IgD-negative memory B cell (primary cell): Measurements from ENCODE around the gene CLDN24. TPM values are rescaled to one million over a fixed set of nuclear protein-coding genes. Genes with fewer than 3 reads are reported as not detected.

Experiments used
- H3K27ac Mint-ChIP-seq, 3 donors: one replicate each; pipeline ENCODE4 v1.8.0; 2020 to 2022; ENCODE audit warnings: mild to moderate bottlenecking in 3 of 3, mixed read lengths in 3 of 3, moderate library complexity in 1 of 3
- H3K27me3 Mint-ChIP-seq: one replicate; pipeline ENCODE4 v1.8.0; 2021; ENCODE audit warnings: mixed read lengths
- H3K36me3 Mint-ChIP-seq: one replicate; pipeline ENCODE4 v1.8.0; 2020; ENCODE audit warnings: mild to moderate bottlenecking, mixed read lengths
- H3K4me1 Mint-ChIP-seq, 3 donors: one replicate each; pipeline ENCODE4 v1.8.0; 2020 to 2022; ENCODE audit warnings: mixed read lengths in 3 of 3, mild to moderate bottlenecking in 1 of 3
- H3K4me3 Mint-ChIP-seq, 4 donors: one replicate each; pipeline ENCODE4 v1.8.0; 2020 to 2022; ENCODE audit warnings: mild to moderate bottlenecking in 4 of 4, mixed read lengths in 4 of 4, moderate library complexity in 3 of 4
- H3K9me3 Mint-ChIP-seq, 3 donors: one replicate each; pipeline ENCODE4 v1.8.0; 2020 to 2021; ENCODE audit warnings: mixed read lengths in 3 of 3, mild to moderate bottlenecking in 1 of 3
- polyA plus RNA-seq: library from polyadenylated mRNA; unstranded; fragments of 300-500 nt; fragmentation: Illumina TruSeq; gene quantifications from one replicate; pipeline ENCODE4 v1.2.3, GENCODE V29; 2021

CLDN24 gene
- polyA plus RNA-seq, 1 donor from 2014 or later: not detected

DNA sequence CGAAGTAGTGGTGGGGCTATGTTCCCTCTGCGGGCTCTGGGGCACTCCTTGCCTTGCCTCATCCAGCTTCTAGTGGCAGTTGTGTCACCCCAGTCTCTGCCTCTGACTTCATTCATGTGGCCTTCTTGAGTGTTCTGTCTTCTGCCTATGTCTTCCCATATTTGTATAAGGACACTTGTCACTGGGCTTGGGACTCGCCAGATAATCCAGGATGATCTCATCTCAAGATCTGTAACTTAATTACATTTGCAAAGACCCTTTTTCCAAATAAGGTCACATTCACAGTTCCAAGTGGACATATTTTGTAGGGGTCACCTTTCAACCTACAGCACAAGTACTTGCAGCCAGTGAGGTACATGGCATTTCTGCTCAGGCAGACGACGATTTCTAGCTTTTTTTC is 30.3 kb upstream of the CLDN24 start:
- H3K9me3 Mint-ChIP-seq: peaks cover 0 to 6% (median 2%) of the 10 kb centered on the region in 3 donors
- H3K4me1 Mint-ChIP-seq: peaks cover 0 to 3% (median 0%) of the 10 kb centered on the region in 3 donors
- H3K27me3 Mint-ChIP-seq: peaks cover 21% of the 10 kb centered on the region
- no peak overlapping the region for H3K4me3 Mint-ChIP-seq
- H3K36me3 Mint-ChIP-seq: peaks cover 6% of the 10 kb centered on the region
- H3K27ac Mint-ChIP-seq: no peak overlapping the region

DNA sequence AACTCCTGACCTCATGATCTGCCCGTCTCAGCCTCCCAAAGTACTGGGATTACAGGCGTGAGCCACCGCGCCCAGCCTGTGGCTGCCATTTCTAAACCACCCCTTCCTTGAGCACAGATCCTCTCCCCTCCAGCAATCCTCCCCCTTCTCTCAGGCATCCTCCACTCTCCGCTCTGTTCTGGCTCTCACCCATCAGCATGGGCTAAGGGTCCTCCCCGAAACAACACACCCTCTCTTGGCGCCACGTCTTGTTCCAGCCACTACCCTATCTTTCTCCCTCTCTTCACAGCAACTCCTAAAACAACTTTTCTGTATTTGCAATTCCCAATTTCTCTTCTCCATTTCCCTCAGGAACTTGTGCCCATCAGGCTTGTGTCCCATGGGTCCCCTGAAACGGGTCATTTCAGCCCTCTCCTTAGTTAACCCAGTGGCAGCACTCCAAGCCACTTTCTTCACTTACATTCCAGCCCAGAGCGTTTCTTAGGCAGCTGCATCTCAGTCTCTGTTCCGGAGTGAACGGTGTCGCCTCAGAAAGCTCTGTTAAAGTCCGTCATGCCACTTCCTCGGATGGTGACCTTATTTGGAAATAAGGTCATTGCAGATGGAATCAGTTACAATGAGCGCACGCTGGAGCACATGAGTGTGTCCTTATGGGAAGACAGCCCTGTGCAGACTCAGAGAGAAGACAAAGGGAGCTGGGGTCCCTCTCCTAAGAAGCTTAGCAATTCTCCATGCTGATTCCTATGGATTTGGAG is 28.3 kb upstream of the CLDN24 start:
- Mint-ChIP-seq H3K36me3 (peaks cover 5% of the 10 kb centered on the region), H3K9me3 (peaks cover 0 to 6% (median 2%) of the 10 kb centered on the region in 3 donors), H3K4me1 (no peaks in the 10 kb centered on the region), H3K27me3 (peaks cover 24% of the 10 kb centered on the region), H3K4me3 (no peak overlapping the region), H3K27ac (no peak overlapping the region)

DNA sequence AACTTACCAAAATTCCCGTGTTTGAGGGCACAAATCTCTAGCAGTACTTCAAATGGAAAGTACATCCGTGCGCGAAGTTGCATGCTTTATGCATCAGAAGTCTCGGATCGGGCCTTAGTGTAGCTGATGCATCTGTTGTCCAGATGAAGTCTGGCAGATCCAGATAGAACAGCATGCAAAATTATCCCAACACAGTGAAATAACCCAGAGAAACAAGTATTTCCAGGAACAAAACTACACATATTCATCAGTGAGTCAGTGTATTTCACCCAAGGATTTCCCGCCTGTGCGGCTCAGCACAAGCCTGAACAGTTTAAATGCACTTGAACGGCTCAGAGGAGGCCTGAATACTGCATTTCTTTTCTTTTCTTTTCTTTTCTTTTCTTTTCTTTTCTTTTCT is 27.4 kb upstream of the CLDN24 start:
- Mint-ChIP-seq H3K36me3 (peaks cover 5% of the 10 kb centered on the region), H3K27me3 (peaks cover 26% of the 10 kb centered on the region), H3K9me3 (peaks cover 0 to 6% (median 2%) of the 10 kb centered on the region in 3 donors), H3K4me1 (no peaks in the 10 kb centered on the region), H3K27ac (no peak overlapping the region), H3K4me3 (no peak overlapping the region)

DNA sequence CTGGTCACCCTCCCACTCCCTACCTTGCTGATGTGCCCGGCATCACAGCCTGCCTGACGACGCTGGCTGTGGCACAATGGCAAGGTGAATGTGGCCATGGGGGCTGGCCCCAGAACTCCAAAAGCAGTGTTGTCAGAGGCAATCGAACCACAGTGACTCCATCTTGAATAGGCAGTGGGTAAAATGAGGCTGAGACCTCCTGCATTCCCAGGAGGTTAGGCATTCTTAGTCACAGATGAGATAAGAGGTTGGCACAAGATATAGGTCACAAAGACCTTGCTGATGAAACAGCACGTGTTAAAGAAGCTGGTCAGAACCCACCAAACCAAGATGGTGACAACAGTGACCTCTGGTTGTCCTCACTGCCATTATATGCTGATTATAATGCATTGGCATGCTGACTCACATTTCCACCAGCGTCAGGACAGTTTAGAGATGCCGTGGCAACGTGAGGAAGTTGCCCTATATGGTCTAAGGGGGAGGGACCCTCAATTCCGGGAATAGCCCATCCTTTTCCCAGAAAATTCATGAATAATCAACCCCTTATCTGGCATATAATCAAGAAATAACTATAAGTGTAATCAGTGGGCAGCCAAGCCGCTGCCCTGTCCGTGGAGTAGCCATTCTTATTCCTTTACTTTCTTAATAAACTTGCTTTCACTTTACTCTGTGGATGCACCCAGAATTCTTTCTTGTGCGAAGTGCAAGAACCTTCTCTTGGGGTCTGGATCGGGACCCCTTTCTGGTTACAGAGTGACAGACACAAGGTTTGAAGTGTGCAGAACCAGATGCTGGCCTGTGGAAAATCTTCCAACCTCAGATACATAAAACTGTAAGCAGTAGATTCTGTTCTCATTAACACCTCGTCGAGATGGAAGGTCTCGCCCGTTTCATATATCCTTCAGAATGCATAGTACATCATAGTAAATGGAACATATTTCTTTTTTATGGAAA is 26.8 kb upstream of the CLDN24 start:
- H3K27me3 Mint-ChIP-seq: peaks cover 26% of the 10 kb centered on the region
- no peak overlapping the region for H3K27ac Mint-ChIP-seq
- H3K9me3 Mint-ChIP-seq: peaks cover 0 to 6% (median 2%) of the 10 kb centered on the region in 3 donors
- peaks cover 5% of the 10 kb centered on the region for H3K36me3 Mint-ChIP-seq
- H3K4me1 Mint-ChIP-seq: no peaks in the 10 kb centered on the region
- H3K4me3 Mint-ChIP-seq: no peak overlapping the region

DNA sequence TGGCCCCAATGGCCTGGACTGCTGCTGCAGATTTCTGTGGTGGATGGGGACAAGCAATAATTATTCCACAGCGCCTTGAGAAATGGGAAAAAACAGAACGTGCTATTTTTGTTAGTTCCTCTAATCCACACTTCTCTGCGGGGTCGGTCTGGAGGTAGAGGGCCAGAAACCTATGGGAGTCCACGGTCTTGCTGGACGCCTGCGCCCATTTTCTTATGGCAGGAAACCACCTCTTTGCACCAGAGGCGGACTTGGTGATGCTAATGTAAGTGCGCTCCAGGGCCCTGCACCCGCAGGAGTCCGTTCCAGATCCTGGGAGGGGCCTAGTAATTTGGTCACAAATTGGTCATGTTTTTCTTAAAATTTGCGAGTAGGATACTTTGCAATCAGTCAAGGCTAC is 25.9 kb upstream of the CLDN24 start:
- Mint-ChIP-seq H3K4me1 (no peaks in the 10 kb centered on the region), H3K27ac (no peak overlapping the region), H3K27me3 (peaks cover 31% of the 10 kb centered on the region), H3K36me3 (peaks cover 5% of the 10 kb centered on the region), H3K9me3 (peaks cover 0 to 6% (median 2%) of the 10 kb centered on the region in 3 donors), H3K4me3 (no peak overlapping the region)

DNA sequence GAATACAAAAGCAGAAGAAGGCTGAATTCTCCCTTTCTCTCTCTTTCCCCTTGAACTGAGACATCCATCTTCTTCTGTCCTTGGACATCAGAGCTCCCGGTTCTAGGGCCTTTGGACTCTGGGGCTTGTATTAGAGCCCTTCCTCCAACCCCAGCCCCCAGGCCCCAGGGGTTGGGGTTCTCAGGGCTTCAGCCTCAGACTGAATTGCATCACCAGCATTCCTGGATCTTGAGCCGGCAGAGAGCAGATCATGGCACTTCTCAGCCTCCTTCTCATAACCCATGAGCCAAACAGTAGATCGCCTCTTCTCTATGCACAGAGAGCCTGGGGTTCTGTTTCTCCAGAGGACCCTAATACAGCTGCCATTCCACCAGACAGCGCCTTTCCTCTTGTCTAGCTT is 25.3 kb upstream of the CLDN24 start:
- Mint-ChIP-seq H3K4me1 (no peaks in the 10 kb centered on the region), H3K36me3 (peaks cover 5% of the 10 kb centered on the region), H3K4me3 (no peak overlapping the region), H3K9me3 (peaks cover 0 to 6% (median 2%) of the 10 kb centered on the region in 3 donors), H3K27me3 (peaks cover 33% of the 10 kb centered on the region), H3K27ac (no peak overlapping the region)

DNA sequence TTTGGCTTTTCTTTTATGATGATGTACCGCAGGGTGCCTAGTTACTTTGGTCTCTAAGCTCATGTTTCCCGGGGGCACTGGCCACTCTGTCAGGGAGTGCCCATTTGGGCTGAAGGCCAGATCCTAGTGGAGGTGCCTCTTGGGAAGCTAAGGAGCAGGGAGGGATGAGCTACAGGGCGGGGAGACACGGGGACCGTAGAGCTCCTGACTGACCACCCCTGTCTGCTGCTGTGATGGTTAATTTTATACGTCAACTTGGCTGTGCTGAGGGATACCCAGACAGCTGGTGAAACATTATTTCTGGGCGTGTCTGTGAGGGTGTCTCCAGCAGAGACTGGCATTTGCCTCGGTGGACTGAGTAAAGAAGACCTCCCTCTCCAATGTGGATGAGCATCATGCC is 24.9 kb upstream of the CLDN24 start:
- peaks cover 0 to 6% (median 2%) of the 10 kb centered on the region in 3 donors for H3K9me3 Mint-ChIP-seq
- H3K36me3 Mint-ChIP-seq: peaks cover 5% of the 10 kb centered on the region
- no peak overlapping the region for H3K27ac Mint-ChIP-seq
- H3K4me1 Mint-ChIP-seq: no peaks in the 10 kb centered on the region
- H3K4me3 Mint-ChIP-seq: no peak overlapping the region
- peaks cover 32% of the 10 kb centered on the region for H3K27me3 Mint-ChIP-seq

DNA sequence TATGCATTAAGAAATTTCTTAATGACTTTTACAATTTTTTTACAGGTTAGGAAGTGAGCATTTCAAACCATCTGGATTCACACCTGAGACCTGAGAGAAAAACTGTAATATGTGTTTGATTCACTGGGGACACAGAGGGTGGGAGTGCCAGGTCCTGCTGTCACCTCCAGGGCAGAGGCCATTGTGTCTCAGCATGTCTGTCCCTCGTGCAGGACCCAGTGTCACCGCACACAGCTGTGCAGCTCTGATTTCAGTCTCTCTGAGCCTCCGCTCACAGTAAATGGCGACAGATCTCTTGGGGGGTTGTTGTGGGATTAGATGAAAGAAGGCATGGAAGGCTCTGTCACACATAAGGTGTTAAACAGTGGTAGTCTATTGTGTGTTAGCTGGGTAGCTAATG is 23.0 kb upstream of the CLDN24 start:
- no peak overlapping the region for H3K27ac Mint-ChIP-seq

DNA sequence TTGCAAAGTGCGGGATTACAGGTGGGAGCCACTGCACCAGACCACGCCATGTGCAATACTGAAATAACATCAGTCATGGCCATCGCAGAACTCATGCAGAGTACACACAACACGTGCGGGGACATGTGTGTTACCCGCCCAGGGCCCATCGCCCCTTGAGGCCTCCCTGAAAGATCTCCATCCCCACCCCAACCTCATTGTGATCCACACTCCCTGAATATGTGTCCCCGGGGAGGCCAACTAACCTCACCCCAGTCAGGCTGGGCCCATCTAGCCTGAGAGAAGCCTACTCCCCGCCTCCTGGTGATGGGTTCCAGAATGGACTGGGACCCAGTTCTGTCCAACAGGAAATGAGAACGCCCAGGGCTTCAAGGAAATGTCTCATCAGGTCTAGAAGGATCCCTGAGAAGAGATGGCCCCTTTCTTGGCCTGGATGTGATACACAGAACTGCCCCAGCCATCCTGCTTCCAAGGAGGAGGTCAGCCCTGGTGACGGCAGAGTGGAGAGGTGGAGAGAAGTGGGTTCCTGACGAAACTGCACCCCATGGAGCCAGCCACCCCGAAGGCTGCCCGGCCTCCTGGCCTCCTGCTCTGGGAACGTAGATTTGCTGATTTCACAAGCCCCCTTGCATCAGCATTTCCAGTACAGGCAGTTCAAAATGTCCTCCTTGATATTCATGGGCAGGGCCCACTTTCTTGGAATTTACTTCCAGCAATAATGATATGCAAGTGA is 22.5 kb upstream of the CLDN24 start:
- Mint-ChIP-seq H3K9me3 (peaks cover 0 to 1% (median 0%) of the 10 kb centered on the region in 3 donors), H3K27me3 (peaks cover 25% of the 10 kb centered on the region), H3K27ac (no peak overlapping the region), H3K4me1 (no peaks in the 10 kb centered on the region), H3K4me3 (no peak overlapping the region), H3K36me3 (peaks cover 1% of the 10 kb centered on the region)

More for the DNA sequence above, 23.0 kb upstream of the CLDN24 start:
- peaks cover 25% of the 10 kb centered on the region for H3K27me3 Mint-ChIP-seq
- peaks cover 2% of the 10 kb centered on the region for H3K36me3 Mint-ChIP-seq
- H3K4me1 Mint-ChIP-seq: no peaks in the 10 kb centered on the region
- H3K4me3 Mint-ChIP-seq: no peak overlapping the region
- peaks cover under 1 to 1% (median 1%) of the 10 kb centered on the region in 3 donors for H3K9me3 Mint-ChIP-seq

DNA sequence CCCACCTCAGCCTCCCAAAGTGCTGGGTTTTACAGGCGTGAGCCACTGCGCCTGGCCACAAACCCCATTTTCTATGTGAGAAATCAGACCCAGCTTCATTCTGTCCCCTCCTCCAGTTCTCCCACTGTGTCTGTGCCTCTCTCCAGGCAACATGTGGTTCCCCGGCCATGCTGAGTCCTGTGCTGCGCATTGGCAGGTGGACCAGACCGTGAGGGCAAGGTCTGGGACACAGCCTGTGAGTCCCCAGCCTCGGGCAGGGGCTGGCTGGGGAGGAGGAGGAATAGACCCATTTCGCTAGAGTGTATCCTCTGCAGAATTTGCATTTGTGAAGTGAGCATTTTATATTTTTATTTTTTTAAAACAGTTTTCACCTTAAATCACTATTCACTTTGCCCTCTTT is 21.5 kb upstream of the CLDN24 start:
- Mint-ChIP-seq H3K9me3 (peaks cover 0 to 1% (median 0%) of the 10 kb centered on the region in 3 donors), H3K27ac (no peak overlapping the region), H3K4me1 (no peaks in the 10 kb centered on the region), H3K27me3 (peaks cover 17% of the 10 kb centered on the region), H3K36me3 (no peaks in the 10 kb centered on the region), H3K4me3 (no peak overlapping the region)

DNA sequence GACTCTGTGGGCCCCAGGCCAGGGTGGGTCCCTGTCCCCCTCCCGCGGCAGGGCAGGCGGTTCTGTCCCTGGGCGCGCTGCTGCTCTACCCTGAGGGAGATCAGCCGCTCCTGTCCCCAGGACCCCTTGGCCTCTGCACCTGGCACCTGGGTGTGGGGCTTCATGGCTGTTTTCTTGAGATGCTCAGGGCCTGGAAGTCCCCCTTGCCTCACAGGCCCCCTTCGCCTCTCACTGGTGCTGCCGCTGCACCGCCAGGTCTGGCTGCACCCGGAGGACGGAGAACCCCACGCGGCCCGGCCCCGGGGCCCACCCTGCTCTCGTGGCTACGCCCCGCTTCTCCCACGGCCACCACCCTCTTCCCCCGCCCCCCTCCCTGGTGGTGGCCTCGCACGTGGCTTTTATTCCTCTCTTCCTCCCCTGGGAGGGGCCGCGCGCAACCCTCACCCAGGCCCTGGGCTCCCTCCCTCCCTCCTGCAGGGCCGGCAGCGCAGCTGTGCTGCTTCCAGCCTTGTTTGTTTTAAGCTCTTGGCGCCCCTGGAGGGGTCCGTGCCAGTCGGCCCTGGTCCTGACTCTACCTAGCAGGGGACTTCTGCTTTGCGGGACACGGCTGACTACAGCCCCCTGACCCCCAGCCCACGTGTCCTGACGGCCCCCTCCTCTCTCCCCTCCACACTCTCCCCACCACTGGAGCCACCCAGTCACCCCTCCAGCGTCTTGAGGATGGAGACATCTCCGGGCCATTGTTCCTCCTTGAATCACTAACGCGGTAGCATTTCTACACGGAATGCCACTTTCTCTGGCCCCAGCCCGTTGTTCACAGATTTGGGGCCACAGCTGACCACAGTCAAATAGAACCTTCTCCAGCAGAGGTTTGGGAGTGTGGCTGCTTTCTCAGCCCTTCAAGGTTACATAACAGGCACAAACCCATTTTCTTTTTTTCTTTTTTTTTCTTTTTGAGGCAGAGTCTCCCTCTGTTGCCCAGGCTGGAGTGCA is 20.6 kb upstream of the CLDN24 start:
- no peaks in the 10 kb centered on the region for H3K4me1 Mint-ChIP-seq
- peaks cover 17% of the 10 kb centered on the region for H3K27me3 Mint-ChIP-seq
- H3K9me3 Mint-ChIP-seq: peaks cover 0 to 1% (median 1%) of the 10 kb centered on the region in 3 donors
- no peak overlapping the region for H3K27ac Mint-ChIP-seq
- H3K36me3 Mint-ChIP-seq: no peaks in the 10 kb centered on the region
- H3K4me3 Mint-ChIP-seq: no peak overlapping the region

DNA sequence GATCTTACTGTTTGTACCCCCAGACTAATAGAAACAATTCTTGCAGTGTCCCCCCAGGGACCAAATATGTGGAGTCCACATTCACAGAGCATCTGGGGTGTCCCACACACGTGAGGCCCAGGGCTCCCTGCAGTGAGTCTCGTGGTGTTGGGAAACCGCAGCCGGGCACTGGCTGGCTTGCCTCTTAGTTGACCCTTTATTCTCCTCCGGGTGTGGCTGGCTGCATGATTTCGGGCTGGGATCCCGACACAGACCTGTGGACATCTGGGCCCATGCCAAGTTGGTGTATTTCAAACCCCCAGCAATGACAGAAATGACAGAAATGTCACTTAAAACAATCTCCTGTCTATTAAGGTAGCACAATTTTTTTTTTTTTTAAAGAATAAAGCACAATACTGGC is 15.6 kb upstream of the CLDN24 start:
- H3K36me3 Mint-ChIP-seq: peaks cover 1% of the 10 kb centered on the region
- H3K27ac Mint-ChIP-seq: no peak overlapping the region
- H3K27me3 Mint-ChIP-seq: peaks cover 5% of the 10 kb centered on the region
- H3K4me3 Mint-ChIP-seq: no peak overlapping the region
- peaks cover 0 to 1% (median 1%) of the 10 kb centered on the region in 3 donors for H3K9me3 Mint-ChIP-seq
- no peaks in the 10 kb centered on the region for H3K4me1 Mint-ChIP-seq

DNA sequence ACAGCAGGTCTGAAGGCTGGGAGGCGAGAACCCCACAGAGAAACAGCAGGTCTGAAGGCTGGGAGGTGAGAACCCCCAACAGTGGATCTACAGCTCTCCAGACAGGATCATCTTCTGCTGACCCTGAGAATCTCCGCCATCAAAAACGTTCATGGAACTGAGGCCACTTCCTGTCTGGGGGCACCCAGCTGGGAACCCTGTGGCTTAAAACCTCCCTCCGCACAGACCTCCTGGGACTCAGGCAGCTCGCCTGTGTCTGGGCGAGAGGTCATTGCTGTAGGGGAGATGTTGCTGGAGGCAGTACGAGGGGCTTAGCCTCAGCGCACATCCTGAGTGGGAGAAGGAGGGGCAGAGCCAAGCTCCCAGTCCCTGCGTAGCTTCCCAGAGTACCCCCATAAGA is 15.1 kb upstream of the CLDN24 start:
- Mint-ChIP-seq H3K27ac (no peak overlapping the region), H3K9me3 (peaks cover 0 to 1% (median 1%) of the 10 kb centered on the region in 3 donors), H3K27me3 (peaks cover 5% of the 10 kb centered on the region), H3K4me3 (no peak overlapping the region), H3K4me1 (no peaks in the 10 kb centered on the region), H3K36me3 (peaks cover 1% of the 10 kb centered on the region)
